ENCODE data around the gene HSPA12B. TPM values are rescaled to one million over a fixed set of nuclear protein-coding genes. Genes with fewer than 3 reads are reported as not detected.

HSPA12B gene
- total and polyA plus RNA-seq, 9 of the 15 experiments (the other 6 are each of a cell fraction or from before 2014, with no cell fraction given): 0.03 to 0.07 TPM; not detected in 7

- TF ChIP-seq, protein P1, sequence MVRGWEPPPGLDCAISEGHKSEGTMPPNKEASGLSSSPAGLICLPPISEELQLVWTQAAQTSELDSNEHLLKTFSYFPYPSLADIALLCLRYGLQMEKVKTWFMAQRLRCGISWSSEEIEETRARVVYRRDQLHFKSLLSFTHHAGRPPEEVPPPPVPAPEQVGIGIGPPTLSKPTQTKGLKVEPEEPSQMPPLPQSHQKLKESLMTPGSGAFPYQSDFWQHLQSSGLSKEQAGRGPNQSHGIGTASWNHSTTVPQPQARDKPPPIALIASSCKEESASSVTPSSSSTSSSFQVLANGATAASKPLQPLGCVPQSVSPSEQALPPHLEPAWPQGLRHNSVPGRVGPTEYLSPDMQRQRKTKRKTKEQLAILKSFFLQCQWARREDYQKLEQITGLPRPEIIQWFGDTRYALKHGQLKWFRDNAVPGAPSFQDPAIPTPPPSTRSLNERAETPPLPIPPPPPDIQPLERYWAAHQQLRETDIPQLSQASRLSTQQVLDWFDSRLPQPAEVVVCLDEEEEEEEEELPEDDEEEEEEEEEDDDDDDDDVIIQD (CRISPR knock-in tag; IDR thresholded peaks at IDR 0.05): no peak
- 0 out of 2 replicates have a peak, but pooled peaks have one; percentile 26 for TF ChIP-seq ATF7 (IDR thresholded peaks at IDR 0.05)
- TF ChIP-seq HEY1 (CRISPR knock-in tag; IDR thresholded peaks at IDR 0.05; ENCODE audit: borderline replicate concordance): no peak
- TF ChIP-seq CREBBP (IDR thresholded peaks at IDR 0.05; ENCODE audit: low read depth, low read length): no peak
- TF ChIP-seq TCF15 (CRISPR knock-in tag; IDR thresholded peaks at IDR 0.05): no peak
- TF ChIP-seq ZNF518B (CRISPR knock-in tag; IDR thresholded peaks at IDR 0.05): no peak
- TF ChIP-seq CTBP1 (IDR thresholded peaks at IDR 0.05; ENCODE audit: borderline replicate concordance): no peak
- no peak for TF ChIP-seq ZNF354B (CRISPR knock-in tag; IDR thresholded peaks at IDR 0.05)
- no peak for TF ChIP-seq NCOA6 (IDR thresholded peaks at IDR 0.05)
- TF ChIP-seq MAZ (CRISPR knock-in tag; conservative IDR thresholded peaks at IDR 0.05 in 1 of 2, IDR thresholded peaks at IDR 0.05 in 1 of 2): no peak
- peak in 1 of 2 experiments; percentile 37; a peak in 1 of 4 replicates for TF ChIP-seq RCOR1 (IDR thresholded peaks at IDR 0.05; ENCODE audit: borderline replicate concordance in 1 of 2, low read depth in 2 of 2, low read length in 2 of 2)
- no peak for TF ChIP-seq KLF16 (IDR thresholded peaks at IDR 0.05)
- TF ChIP-seq ZBTB12 (CRISPR knock-in tag; IDR thresholded peaks at IDR 0.05): no peak
- no peak for TF ChIP-seq XRCC3 (IDR thresholded peaks at IDR 0.05)
- no peak for TF ChIP-seq DMBX1 (CRISPR knock-in tag; IDR thresholded peaks at IDR 0.05; ENCODE audit: borderline replicate concordance)
- TF ChIP-seq ZNF140 (CRISPR knock-in tag; IDR thresholded peaks at IDR 0.05): no peak
- no peak for TF ChIP-seq ZNF384 (IDR thresholded peaks at IDR 0.05; ENCODE audit: low read depth, low read length)
- no peak for TF ChIP-seq OTX1 (CRISPR knock-in tag; IDR thresholded peaks at IDR 0.05)
- TF ChIP-seq L3MBTL2 (IDR thresholded peaks at IDR 0.05): no peak
- no peak for TF ChIP-seq RFX5 (IDR thresholded peaks at IDR 0.05; ENCODE audit: low read depth, low read length)
- TF ChIP-seq JUND (IDR thresholded peaks at IDR 0.05; ENCODE audit: borderline replicate concordance, low read depth, low read length): peak; percentile 15; the same call in 1 of the 2 replicates
- TF ChIP-seq JUND (tag; IDR thresholded peaks at IDR 0.05; ENCODE audit: borderline replicate concordance, low read depth, low read length): no peak
- no peak for TF ChIP-seq SREBF1 (IDR thresholded peaks at IDR 0.05; ENCODE audit: borderline replicate concordance, low read depth, low read length)
Measured at GRCh38 chr20:3781153-3781910, 48.8 kb downstream of the HSPA12B start, which contains the start of gene SPEF1 (continued).

All from K562 (cell line).